Measurements from ENCODE around the gene CPSF3.

DNA sequence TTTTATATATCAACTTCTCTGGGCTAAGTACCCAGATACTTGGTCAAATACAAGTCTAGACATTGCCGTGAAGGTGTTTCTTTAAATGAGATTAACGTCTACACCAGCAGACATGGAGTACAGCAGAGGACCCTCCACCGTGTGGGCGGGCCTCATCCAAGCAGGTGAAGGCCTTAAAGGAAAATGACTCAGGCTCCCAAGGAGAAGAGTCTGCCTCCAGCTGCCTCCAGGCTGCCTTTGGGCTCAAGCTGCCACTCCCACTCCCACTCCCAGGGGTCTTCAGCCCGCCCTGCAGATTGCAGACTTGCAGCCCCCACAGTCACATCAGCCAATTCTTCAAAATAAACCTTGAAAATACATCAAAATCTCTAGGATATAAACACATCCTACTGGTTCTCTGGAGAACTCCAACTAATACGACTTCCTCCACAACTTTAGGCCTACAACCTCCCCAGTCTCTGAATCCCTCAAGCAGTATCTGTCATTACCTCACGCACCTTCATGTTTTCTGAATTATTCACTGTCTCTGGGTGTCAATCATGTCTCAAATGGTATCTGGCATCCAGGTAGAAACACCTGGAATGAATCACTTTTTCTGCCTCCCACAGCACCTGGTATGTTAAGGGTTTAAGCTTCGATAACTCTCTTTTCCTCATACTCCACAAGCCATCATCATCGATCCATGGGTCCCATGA, 7.0 kb upstream of the CPSF3 start:
- TF ChIP-seq, protein P1, sequence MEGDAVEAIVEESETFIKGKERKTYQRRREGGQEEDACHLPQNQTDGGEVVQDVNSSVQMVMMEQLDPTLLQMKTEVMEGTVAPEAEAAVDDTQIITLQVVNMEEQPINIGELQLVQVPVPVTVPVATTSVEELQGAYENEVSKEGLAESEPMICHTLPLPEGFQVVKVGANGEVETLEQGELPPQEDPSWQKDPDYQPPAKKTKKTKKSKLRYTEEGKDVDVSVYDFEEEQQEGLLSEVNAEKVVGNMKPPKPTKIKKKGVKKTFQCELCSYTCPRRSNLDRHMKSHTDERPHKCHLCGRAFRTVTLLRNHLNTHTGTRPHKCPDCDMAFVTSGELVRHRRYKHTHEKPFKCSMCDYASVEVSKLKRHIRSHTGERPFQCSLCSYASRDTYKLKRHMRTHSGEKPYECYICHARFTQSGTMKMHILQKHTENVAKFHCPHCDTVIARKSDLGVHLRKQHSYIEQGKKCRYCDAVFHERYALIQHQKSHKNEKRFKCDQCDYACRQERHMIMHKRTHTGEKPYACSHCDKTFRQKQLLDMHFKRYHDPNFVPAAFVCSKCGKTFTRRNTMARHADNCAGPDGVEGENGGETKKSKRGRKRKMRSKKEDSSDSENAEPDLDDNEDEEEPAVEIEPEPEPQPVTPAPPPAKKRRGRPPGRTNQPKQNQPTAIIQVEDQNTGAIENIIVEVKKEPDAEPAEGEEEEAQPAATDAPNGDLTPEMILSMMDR (IDR thresholded peaks at IDR 0.05): no peak
- TF ChIP-seq POLR2AphosphoS5 (IDR thresholded peaks at IDR 0.05) (no peak), POLR2A (IDR thresholded peaks at IDR 0.05) (no peak)

Data from transverse colon (tissue), 4 donors.